ENCODE results near the gene ARSB.

- TF ChIP-seq CTCF (IDR thresholded peaks at IDR 0.05) (no peak), POLR2A (IDR thresholded peaks at IDR 0.05; ENCODE audit: low read length) (no peak), JUNB (IDR thresholded peaks at IDR 0.05) (no peak), CHD2 (IDR thresholded peaks at IDR 0.05; ENCODE audit: low read length, partially characterized antibody) (no peak), EHMT2 (IDR thresholded peaks at IDR 0.05; ENCODE audit: low read depth) (no peak)
Measured at GRCh38 chr5:78771260-78772205, 213.6 kb downstream of the ARSB start.

Measured in A549 (cell line).